ENCODE results near the gene ADORA2A.

The ADORA2A gene

GRCh38 chr22:24418786-24419474 lies 8.5 kb upstream of the ADORA2A start:
- no peak overlapping the region for H3K4me3 ChIP-seq (ENCODE audit: low read depth, low read length)
- no peak for TF ChIP-seq CTCF (IDR thresholded peaks at IDR 0.05; ENCODE audit: low read depth, low read length)

GRCh38 chr22:24419475-24419850 lies 7.9 kb upstream of the ADORA2A start:
- no peak for TF ChIP-seq CTCF (IDR thresholded peaks at IDR 0.05; ENCODE audit: low read depth, low read length)
- no peak overlapping the region for H3K4me3 ChIP-seq (ENCODE audit: low read depth, low read length)

- TF ChIP-seq CTCF (IDR thresholded peaks at IDR 0.05; ENCODE audit: low read depth, low read length) = no peak
- no peak overlapping the region for H3K4me3 ChIP-seq (ENCODE audit: low read depth, low read length)
Observed at GRCh38 chr22:24420072-24420976, 7.1 kb upstream of the ADORA2A start.

GRCh38 chr22:24420977-24421343 lies 6.4 kb upstream of the ADORA2A start:
- no peak for TF ChIP-seq CTCF (IDR thresholded peaks at IDR 0.05; ENCODE audit: low read depth, low read length)
- no peak overlapping the region for H3K4me3 ChIP-seq (ENCODE audit: low read depth, low read length)

GRCh38 chr22:24421428-24421931 lies 5.9 kb upstream of the ADORA2A start:
- TF ChIP-seq CTCF (IDR thresholded peaks at IDR 0.05; ENCODE audit: low read depth, low read length) = 0 out of 2 replicates have a peak, but pooled peaks have one; percentile 5
- no peak overlapping the region for H3K4me3 ChIP-seq (ENCODE audit: low read depth, low read length)

- no peak for TF ChIP-seq CTCF (IDR thresholded peaks at IDR 0.05; ENCODE audit: low read depth, low read length)
- no peak overlapping the region for H3K4me3 ChIP-seq (ENCODE audit: low read depth, low read length)
Observed at GRCh38 chr22:24422102-24422665, 5.2 kb upstream of the ADORA2A start.
